ENCODE results near the gene STX16. TPM values are rescaled to one million over a fixed set of nuclear protein-coding genes. Genes with fewer than 3 reads are reported as not detected.

Gene STX16
- total RNA-seq, 1 donor from 2014 or later, result 19.1 TPM

DNA sequence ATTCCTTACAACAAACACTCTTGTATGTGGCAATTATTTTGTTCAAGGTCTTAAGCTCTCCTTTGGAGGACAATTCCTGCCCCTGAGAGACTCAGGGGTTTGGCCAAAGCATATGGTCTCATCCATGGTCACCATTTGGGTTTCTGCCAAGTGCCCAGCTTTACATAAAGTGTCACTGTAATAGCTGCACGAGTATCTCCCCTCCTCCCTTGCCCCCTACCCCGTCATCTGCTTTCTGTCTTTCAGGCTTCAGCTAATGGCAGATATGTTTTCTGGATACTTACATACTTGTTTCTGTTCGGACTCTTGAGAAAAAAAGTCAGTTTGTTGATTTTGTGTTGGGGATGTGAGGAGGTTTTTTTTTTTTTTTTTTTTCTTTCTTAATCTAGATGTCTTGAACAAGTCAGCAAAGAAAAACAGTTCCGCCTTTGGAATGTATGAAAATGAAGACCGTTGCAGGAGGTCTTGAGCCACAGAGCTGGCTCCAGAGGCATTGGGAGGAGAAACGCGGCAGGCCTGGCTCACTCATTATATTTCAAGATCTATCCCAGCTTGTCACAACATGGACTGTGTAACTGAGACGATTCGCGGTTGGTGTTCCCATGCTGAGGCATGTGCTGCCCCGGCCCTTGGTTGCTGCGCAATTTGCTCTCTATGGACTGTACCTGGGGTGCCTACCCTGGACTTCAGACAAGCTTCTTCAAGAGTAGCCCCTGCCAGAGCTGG is 32.6 kb upstream of the STX16 start:
- DNase-seq (ENCODE audit: low read depth in 2 of 2), result no peak

DNA sequence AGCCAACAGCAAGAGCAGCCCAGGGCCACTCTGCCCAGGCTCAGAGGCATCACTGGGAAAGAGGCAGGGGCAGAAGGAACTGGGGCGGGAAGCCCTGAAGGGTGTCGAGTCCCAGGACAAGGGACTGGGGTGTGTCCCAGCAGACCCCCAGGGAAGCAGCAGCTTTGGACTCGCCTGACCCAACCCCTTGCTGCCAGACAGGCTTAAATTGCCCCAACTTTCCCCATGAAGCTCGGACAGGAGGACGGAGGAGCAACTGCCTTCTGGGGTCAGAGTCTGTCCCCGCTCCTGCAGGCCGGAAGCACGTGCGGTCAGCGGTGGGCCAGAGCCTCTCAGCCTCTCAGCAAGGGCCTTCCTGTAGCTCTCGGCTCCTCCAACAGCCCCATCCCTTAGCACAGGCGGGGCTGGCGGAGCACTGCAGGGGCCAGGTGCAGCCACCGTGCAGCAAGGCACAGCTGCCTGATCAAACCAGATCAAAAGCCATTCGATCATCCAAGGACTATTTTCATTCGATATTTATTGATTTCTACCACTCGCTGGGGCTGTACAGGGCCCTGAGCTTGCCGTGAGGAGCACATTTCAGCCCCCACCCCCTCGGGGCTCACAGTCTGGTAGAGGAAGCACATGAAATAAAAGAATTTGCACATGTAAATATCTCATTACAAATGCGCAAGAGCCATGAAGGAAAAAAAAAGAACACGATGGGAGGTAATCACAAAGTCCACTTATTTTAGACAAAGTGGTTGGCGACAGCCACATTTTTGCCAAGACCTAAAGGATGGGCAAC is 31.8 kb upstream of the STX16 start:
- DNase-seq (ENCODE audit: low read depth in 2 of 2), result no peak

DNA sequence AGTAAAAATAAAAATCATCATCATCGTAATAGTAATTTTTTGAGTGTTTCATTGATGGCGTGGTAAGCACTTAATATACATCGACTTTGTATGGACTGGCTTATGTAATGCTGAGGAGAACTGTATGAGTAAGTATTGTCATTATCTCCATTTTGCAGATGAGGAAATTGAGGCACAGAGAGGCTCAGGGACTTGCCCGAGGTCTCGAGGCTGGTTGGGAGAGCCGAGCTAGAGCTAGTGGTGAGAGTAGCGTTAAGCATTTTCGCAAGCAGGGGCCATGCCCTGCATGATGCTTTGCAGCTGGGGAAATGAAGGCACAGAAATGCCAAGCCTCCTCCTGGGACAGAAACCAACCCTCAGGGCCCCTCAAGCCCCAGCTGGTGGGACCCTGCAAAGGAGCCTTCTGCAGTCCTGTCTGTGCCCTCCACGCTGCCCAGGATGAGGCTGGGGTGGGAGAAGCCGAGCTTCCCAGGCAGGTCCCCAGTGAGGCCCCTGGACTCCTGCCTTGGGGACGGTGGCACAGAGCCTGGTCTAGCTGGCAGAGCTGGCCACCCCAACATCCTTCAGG is 31.1 kb upstream of the STX16 start:
- no peak for DNase-seq (ENCODE audit: low read depth in 2 of 2)

DNA sequence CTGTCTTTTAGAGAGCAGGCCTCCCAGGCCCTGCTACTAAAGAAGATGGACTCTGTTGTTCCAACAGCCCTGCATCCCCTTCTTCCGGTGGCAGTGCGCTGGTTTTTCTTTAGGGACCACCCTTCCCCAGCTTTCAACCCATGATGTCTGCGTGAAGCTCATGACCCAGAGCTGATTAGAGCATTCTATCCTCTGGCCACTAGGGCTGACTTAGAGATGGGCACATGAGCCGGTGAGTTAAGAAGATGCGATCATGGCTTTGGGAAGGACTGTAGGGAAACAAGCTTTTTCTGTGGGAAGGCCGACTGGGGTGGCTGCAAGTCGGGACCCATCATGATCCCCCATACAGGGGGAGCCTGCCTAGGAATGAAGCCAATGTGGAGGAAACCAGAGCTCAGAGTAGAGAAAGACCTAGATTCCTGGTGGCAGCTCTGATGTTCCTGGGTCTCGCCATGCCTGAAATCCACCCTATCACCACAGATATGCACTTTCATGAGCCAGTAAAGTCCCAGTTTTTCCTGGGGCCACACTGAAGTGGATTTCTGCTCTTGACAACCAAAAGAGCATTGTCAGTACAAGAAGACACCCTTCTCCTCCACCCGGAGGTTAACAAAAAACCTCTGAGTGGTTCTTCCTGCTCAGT is 29.1 kb upstream of the STX16 start:
- DNase-seq (ENCODE audit: low read depth in 2 of 2), result no peak

DNA sequence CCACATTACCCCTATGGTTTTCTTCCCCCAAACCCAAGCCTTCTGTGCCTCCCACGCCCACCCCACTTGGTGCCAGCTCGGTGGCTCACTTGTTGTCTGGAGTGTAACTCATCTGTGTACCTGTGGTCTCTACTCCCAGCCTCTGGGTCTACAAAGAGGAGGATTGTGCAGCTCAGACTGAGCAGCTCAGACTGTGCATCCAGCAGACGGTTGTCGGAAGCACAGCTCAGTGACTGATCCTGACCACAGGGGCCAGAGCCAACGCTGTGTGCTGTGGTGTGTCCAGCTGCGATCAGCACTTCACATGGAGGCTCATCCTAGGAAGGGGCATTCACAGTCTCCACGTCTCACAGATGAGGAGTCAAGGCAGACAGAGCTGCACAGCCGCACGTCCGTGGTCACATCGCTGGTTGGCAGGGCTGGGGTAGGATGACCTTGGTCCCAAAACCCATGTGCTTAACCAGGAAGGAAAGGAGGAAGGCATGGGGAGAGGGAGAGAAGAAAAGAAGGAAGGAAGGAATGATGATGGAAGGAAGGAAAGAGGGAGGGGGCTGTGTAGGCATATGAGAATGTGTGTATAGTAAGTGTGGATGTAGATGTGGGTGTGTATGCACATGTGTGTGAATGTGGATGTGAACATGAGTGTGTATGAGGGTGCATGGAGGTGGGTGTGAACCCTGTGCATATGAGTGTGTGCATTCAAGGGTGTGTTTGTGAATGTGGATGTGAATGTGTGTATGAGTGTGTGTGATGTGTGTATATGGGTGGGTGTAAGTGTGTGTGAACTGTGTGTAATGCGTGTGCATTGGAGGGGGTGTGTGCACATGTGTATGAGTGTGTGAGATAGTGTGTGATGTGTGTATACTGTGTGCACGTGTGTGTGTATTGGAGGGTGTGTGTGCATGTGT is 28.2 kb upstream of the STX16 start:
- no peak for DNase-seq (ENCODE audit: low read depth in 2 of 2)

DNA sequence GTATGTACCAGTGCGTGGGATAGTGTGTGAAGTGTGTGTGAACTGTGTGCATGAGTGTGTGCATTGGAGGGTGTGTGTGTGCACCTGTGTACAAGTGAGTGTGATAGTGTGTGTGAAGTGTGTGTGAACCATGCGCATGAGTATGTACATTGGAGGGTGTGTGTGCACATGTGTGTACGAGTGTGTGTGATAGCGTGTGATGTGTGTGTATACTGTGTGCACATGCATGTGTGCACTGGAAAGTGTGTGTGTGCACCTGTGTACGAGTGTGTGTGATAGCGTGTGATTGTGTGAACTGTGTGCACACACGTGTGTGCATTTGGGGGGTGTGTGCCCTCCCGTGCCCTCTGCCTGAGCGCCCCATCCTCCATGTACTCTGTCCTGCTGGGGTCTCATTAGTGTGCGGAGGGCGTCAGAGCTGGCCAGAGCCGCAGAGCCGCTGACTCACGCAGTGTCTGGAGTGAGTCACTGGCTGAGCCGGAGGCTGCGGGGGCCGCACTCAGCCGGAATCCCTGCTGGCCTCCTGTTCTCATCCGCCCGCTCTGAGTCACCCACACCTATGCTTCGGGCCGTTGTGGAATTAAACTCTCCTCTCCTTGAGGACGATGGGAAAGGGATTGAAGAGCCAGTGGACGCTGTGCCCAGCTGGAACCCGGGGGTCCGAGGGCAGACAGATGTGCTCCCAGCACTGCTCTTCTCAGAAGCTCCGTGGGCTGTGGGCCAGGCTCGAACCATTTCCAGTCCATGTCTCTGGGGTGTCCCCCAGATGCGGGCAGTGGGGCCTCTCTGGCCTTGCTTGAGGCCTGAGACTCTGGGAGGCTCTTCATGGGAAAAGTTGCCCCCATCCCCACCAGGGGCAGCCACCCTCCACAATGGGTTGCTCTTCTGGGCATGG is 27.3 kb upstream of the STX16 start:
- peak; percentile 60 to 96 for DNase-seq (ENCODE audit: low read depth in 2 of 2)

DNA sequence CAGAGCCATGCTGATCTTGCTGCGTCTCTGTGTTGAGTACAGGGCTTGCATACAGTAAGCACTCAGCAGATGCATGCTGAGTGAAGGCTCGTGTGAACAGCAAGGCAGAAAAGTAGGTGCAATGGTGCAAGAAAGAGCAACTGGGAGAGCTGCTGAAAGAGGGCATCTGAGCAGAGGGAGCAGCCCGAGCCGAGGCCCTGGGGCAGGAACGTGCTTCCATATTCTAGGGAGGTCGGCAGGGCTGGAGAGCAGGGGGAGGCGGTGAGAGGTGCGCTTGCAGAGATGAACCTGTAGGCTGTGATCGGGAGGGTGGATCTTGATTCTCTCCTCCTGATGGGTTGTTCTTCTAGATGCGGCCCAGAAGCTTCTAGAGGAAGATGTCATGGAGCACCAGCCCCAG is 26.4 kb upstream of the STX16 start:
- DNase-seq (ENCODE audit: low read depth in 2 of 2), result no peak

DNA sequence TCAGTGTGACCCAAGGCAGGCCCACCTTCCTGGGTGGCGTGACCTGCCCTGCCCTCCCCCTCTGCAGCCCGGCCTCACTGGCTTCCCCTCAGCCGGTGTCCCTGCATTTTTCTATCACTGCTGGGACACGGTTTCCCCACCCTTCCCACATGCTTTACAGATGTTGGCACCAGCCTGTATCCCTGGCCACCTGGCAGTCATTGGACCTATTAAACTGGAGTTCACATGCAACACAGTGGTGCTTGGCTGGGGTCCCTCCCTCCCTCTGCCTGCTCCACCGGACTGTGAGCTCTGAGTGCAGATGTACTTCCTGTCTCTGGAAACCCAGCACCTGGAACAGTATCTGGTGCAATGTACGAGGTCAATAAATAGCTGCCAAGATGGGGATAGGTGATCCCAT is 25.5 kb upstream of the STX16 start:
- peak in 1 of 2 donors; percentile 36 for DNase-seq (ENCODE audit: low read depth in 2 of 2)

DNA sequence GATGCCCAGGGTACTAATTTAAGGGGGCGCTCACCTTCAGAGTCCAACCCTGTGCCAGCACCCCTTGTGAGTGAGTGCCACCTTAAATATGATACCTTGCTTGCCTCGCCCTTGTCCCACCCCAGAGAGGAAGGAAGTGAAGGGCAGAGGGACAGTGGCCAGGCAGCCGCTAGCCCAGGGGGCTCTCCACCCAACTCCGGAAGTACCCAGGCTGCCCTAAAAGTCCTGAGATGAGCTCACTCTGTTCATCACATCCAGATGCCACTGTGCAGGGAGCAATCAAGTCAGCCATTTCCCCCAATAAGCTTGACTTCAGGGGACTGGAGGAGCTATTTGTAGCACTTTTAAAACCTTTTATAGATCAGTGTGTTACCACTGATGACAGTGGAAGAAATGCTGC is 25.0 kb upstream of the STX16 start:
- peak in 1 of 2 donors; percentile 18 for DNase-seq (ENCODE audit: low read depth in 2 of 2)

DNA sequence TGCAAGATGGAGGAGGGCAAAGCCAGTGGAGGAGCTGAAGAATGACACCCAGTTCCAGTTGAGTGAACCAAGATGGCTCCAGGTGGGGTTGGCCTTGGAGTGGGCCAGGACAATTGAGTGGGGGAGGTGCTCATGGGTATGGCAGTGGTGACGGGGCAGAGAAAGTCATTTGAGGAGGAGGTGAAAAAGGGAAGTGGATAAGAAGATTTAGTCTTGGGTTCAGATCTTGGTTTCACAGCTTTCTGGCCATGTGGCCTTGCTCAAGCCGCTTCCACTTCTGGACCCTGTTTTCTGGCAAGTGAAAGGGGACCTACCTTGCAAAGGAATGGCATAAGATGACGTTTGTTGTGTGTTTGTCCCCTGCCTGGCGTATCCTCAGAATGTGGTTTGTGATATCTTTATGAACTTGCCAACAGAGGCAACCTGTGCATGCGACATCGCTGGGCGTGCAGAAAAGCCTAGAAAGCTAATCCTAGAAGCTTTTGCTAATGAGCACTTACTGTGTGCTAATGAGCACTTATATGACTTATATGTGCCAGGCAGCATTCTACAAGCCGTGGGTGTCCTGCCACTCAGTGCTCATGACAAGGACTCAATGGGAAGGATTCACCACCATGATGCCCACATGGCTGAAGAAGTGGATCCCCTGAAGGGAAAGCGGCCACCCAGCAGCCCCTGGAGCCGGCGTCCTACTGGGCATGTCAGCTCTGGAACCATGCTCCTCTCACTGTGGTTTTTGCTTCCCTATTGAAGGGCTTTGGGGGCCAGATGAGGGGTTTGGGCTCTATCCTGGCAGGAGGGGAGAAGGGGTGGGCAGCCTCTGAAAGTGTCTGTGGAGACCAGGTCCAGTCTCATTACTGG is 23.6 kb upstream of the STX16 start:
- no peak for DNase-seq (ENCODE audit: low read depth in 2 of 2)

DNA sequence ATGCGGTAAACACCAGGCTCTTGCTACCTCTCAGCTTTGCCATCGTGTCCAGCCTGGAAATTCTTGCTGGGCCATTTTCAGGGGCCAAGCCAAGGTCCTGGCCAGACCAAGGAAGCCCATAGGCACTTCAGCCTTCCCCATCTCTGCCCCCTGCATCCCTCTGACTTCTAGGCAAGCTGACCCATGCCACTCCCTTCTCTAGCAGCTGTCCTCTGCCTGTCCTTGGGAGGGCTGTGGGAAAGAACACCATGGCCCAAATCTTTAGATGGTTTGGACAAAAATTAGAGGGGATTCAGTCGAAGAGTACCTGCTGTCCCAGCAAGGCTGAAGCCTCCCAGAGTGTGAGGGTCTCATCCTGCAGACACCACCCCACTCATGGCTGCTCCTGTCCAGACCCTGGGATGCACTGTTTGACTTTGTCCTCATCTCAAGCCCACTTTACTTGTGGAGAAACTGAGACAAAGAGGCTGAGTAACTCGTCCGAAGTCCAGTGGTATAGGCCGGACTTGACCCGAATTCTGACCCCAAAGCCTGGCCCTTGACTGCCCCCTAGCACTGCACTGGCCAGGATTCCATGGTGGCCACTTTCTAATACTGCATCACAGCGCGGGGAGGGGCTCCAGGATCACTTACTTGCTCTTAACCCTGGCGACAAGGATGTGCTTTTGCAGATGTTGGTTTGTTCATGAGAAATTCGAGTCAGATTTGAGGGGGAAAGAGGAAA is 22.4 kb upstream of the STX16 start:
- no peak for DNase-seq (ENCODE audit: low read depth in 2 of 2)

DNA sequence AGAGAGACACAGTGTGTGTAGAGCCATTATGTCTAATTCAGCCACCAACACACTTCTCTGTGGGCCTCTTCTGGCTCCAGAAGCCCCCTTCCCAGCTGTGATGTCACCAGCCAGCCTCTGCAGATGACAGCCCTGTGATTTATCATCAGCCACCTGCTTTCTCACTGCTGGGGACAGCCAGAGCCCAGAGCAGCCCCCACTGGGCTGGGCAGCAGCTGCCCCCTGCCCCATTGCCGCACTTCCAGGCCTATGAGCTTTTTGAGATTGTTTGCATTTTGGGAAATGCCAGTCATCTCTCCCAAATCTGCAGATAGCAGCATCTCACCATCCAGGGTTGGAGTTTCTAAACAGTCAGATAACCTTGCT is 21.9 kb upstream of the STX16 start:
- no peak for DNase-seq (ENCODE audit: low read depth in 2 of 2)

DNA sequence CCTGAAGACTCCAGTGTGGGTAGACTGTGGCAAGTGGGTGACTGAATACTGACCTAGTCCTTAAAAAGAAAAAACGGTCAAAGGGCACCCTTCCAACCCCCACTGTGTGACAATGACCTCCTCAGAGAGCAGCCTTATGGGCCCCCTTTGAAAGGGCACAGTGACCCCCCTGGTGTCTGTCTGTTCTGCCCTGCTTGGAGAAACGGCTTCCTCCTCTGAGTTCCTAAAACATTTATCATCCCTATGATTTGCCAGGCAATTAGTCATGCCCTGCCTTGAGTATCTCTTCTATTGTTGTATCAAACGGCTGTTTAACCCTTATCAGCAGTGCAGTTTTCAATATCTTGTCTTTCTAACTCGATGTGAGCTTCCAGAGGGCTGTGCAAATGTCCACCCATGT is 21.0 kb upstream of the STX16 start:
- DNase-seq (ENCODE audit: low read depth in 2 of 2), result peak in 1 of 2 donors; percentile 71

DNA sequence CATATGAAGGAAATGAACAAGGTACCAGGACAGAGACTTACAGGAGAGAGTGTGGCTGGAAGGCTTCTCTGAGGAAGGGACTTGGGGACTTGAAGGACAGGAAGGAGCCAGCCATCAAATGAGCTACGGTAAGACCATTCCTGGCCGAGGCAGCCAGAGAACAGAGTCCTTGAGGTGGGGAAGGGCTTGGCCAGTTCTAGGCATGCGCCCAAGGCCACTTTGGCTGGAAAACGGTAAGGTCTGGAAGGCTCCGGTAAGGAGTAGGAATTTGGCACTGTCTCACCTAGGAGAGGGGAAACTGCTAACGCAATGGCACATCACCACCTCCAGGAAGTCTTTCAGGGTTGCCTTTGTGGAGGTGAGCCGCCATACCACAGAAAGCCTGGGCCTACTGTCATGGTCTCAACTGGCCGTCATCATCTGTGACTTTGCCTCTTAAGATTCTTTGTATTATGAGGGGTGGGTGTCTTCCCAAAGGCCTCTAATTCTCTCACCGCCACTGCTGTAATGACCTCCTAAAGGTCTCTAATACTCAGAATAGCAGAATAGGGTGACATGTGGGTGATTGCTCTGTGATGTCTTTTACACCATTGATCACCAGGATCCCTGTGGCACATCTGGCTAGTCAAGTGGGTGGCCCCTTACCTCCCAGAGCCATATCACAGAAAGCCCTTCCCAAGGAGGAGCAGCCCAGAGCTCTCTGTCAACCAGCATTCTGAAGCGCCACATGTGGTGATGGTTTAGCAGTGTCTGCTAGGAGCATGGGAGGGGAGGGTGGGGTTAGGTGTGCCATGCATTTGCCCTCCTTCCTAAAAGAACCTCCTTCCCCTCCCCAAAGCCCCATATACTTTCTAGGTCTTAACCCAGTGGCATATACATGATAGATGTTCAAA is 17.7 kb upstream of the STX16 start:
- DNase-seq (ENCODE audit: low read depth in 2 of 2), result no peak

DNA sequence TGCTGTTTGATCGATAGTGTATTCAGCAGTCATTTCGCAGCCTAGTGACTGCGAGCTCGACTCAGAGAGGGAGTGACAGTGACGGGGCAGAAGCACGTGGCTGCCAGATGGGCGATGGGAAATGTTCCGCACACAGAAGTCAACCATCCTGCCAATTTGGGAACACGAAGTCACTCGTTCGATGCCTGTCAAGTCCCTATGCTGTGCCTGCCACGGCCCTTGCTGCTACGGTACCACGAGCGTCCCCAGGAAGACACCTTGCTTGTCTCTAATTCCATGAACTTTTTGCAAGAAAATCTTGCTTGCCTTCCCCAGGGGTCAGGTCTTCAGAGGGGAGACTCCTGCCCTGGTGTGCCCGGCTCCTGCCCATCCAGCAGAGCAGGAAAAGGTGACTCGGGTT is 17.0 kb upstream of the STX16 start:
- no peak for DNase-seq (ENCODE audit: low read depth in 2 of 2)

DNA sequence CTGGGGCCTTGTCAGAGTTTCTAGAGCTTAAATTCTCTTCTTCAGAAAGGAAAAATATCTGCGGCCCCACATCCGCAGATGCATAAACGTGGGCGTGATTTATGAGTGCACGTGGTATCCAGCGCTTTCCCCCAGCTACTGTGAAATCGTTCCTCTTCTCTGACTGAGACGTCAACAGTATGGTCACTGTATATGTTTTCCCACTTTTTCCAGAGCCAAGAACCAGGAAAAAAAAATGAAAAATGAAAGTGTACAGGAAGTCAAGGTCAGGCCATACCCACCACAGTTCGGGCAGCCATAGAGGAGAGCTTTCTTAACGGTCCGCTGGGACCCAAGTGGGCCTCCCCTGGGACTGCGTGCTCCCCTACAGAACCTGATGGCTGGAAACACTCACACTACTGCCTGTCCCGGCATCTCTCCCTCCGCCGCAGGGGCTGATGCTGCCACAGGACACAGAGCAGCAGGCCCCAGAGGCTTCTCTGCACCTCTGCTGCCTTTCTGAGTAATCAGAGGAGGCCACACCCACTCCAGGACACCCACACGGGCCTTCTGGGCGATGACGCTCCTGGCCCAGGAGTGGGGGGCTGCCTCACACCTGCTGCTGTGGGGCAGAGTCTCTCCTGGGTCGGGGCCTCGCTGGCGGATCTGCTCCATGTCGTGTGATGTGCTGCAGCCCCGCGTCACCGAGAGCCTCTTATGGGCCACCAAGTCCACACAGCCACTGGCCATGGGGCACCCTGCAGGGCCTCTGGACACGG is 16.4 kb upstream of the STX16 start:
- peak in 1 of 2 donors; percentile 37 for DNase-seq (ENCODE audit: low read depth in 2 of 2)

DNA sequence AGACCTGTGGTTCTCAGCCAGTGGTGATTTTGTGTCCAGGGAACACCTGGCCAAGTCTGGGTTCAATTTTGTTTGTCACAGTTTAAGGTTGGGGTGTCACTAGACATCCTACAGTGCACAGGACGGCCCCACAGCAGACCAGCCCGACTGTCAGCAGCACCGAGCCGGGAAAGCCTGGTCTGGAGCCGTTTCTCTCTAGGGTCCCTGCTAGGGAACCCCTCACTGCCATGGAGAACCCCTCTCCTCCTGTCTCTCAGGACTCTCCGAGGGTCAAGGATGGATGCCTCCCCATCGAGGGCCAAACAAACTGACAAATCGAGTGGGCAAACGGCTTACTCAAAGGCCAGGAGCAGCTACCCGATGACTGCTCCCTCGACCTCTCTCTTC is 15.8 kb upstream of the STX16 start:
- no peak for DNase-seq (ENCODE audit: low read depth in 2 of 2)
